IMR-90 (cell line): ENCODE data around the gene SEMA3G. TPM values are rescaled to one million over a fixed set of nuclear protein-coding genes. Genes with fewer than 3 reads are reported as not detected.

ENCODE experiments used
- ATAC-seq: fragments of 200-7000 bp; cut with Tn5 transposase; 2 replicates; pipeline ENCODE4 v1.9.1; 2020; ENCODE audit warnings: low read depth, mild to moderate bottlenecking, moderate library complexity
- BruUV-seq: library from RNA; stranded (reverse); fragments of 400-500 nt; replicated peaks from 2 replicates; lab custom pipeline; 2021; lab: Mats Ljungman, UMichigan
- CTCF ChIA-PET: fragments of 300-600 bp; formaldehyde crosslinking; extraction: SDS; loops from one replicate; lab custom pipeline; 2021; ENCODE audit warnings: antibody characterized with exemption; lab: Yijun Ruan, JAX
- POLR2A ChIA-PET: fragments of 300-600 bp; sonication (Branson Sonifier 250); formaldehyde crosslinking; loops from one replicate; lab custom pipeline; 2022; ENCODE audit warnings: antibody characterized with exemption; ENCODE audit not compliant: unreplicated experiment; lab: Charles Lee
- DNase-seq: peaks from one replicate; pipeline ENCODE4 v3.0.0; 2013
- H2AFZ ChIP-seq: replicated peaks from 2 replicates; pipeline ENCODE3; 2013; ENCODE audit warnings: low read length, mild to moderate bottlenecking; ENCODE audit not compliant: poor library complexity
- H2AK5ac ChIP-seq: 2 replicates; pipeline ENCODE4 v1.6.1; 2013; ENCODE audit warnings: low read depth, low read length, inconsistent platforms
- H2AK9ac ChIP-seq: replicated peaks from 2 replicates; pipeline ENCODE3; 2013; ENCODE audit warnings: mild to moderate bottlenecking, low read depth, low read length, moderate library complexity; ENCODE audit not compliant: poor library complexity
- H2BK120ac ChIP-seq: 2 replicates; pipeline ENCODE4 v1.6.1; 2013; ENCODE audit warnings: low read depth, low read length, inconsistent platforms
- H2BK15ac ChIP-seq: 3 replicates; pipeline ENCODE4 v1.6.1; 2013; ENCODE audit warnings: low read depth, low read length, inconsistent platforms
- H2BK20ac ChIP-seq: 2 replicates; pipeline ENCODE4 v1.6.1; 2013; ENCODE audit warnings: low read depth, mild to moderate bottlenecking, inconsistent platforms, low read length, moderate library complexity
- H2BK5ac ChIP-seq: 2 replicates; pipeline ENCODE4 v1.6.1; 2013; ENCODE audit warnings: mild to moderate bottlenecking, low read depth, low read length, inconsistent platforms; ENCODE audit not compliant: poor library complexity, severe bottlenecking
- H3K14ac ChIP-seq: replicated peaks from 2 replicates; pipeline ENCODE4 v1.6.1; 2013; ENCODE audit warnings: low read depth, low read length, inconsistent platforms
- H3K18ac ChIP-seq: 2 replicates; pipeline ENCODE4 v1.6.1; 2013; ENCODE audit warnings: low read depth, low read length, control low read depth
- H3K23ac ChIP-seq: 2 replicates; pipeline ENCODE4 v1.6.1; 2013; ENCODE audit warnings: low read depth, low read length, inconsistent platforms
- H3K27ac ChIP-seq: 2 replicates; pipeline ENCODE4 v1.5.1; 2013; ENCODE audit warnings: mild to moderate bottlenecking, control low read depth, low read length; ENCODE audit not compliant: insufficient read depth
- H3K27me3 ChIP-seq: 2 replicates; pipeline ENCODE4 v1.6.1; 2013; ENCODE audit warnings: low read length; ENCODE audit not compliant: control insufficient read depth, insufficient read depth
- H3K36me3 ChIP-seq: 2 replicates; pipeline ENCODE4 v1.6.1; 2013; ENCODE audit warnings: low read length, mixed read lengths; ENCODE audit not compliant: control insufficient read depth, insufficient read depth
- H3K4ac ChIP-seq: 2 replicates; pipeline ENCODE4 v1.6.1; 2013; ENCODE audit warnings: low read depth, low read length, inconsistent platforms
- H3K4me1 ChIP-seq: 2 replicates; pipeline ENCODE4 v1.6.1; 2013; ENCODE audit warnings: low read length, mixed read lengths; ENCODE audit not compliant: control insufficient read depth, insufficient read depth
- H3K4me2 ChIP-seq: 2 replicates; pipeline ENCODE4 v1.6.1; 2013; ENCODE audit warnings: low read depth, mild to moderate bottlenecking, control low read depth, low read length, moderate library complexity
- H3K4me3 ChIP-seq: 2 replicates; pipeline ENCODE4 v1.5.1; 2013; ENCODE audit warnings: low read depth, mild to moderate bottlenecking, control low read depth, low read length, moderate library complexity; ENCODE audit not compliant: insufficient read depth
- H3K56ac ChIP-seq: 2 replicates; pipeline ENCODE4 v1.6.1; 2013; ENCODE audit warnings: low read length, inconsistent platforms; ENCODE audit not compliant: insufficient read depth; ENCODE audit errors: extremely low read depth
- H3K79me1 ChIP-seq, 2 experiments: 2 replicates each; pipeline ENCODE4 v1.6.1; 2013; ENCODE audit warnings: low read length in 2 of 2, inconsistent platforms in 1 of 2, low read depth in 1 of 2
- H3K9ac ChIP-seq: 2 replicates; pipeline ENCODE4 v1.6.1; 2013; ENCODE audit warnings: low read depth, low read length, control low read depth
- H3K9me1 ChIP-seq: 2 replicates; pipeline ENCODE4 v1.6.1; 2013; ENCODE audit warnings: low read length, inconsistent platforms; ENCODE audit not compliant: insufficient read depth
- H3K9me3 ChIP-seq: 2 replicates; pipeline ENCODE4 v1.6.1; 2013; ENCODE audit warnings: low read length; ENCODE audit not compliant: control insufficient read depth, insufficient read depth
- H4K20me1 ChIP-seq: 2 replicates; pipeline ENCODE4 v1.6.1; 2013; ENCODE audit warnings: low read length, inconsistent platforms; ENCODE audit not compliant: insufficient read depth
- H4K5ac ChIP-seq: 2 replicates; pipeline ENCODE4 v1.6.1; 2013; ENCODE audit warnings: mild to moderate bottlenecking, low read depth, low read length, control low read depth
- H4K8ac ChIP-seq, 2 experiments: 2 replicates each; pipeline ENCODE4 v1.6.1; 2013; ENCODE audit warnings: low read depth in 2 of 2, low read length in 2 of 2, control low read depth in 1 of 2, inconsistent platforms in 1 of 2
- H4K91ac ChIP-seq: 2 replicates; pipeline ENCODE4 v1.6.1; 2013; ENCODE audit warnings: low read depth, low read length, inconsistent platforms; ENCODE audit not compliant: insufficient read depth
- BHLHE40 ChIP-seq: fragments of 150-350 bp; IDR thresholded peaks from 2 replicates; pipeline ENCODE4 v1.6.1; 2016; ENCODE audit warnings: mild to moderate bottlenecking, low read depth, low read length
- CEBPB ChIP-seq: IDR thresholded peaks from 2 replicates; pipeline ENCODE4 v1.6.1; 2012; ENCODE audit warnings: low read depth, low read length, improper control_type of control experiment
- CHD1 ChIP-seq: IDR thresholded peaks from 2 replicates; pipeline ENCODE4 v1.6.1; 2012; ENCODE audit warnings: low read depth, low read length, improper control_type of control experiment
- CTCF ChIP-seq: conservative IDR thresholded peaks from 2 replicates; pipeline ENCODE4 v1.5.1; 2012; ENCODE audit warnings: mild to moderate bottlenecking, low read depth, low read length, improper control_type of control experiment
- ELK1 ChIP-seq: fragments of 150-350 bp; IDR thresholded peaks from 2 replicates; pipeline ENCODE4 v1.6.1; 2016; ENCODE audit warnings: low read depth, mild to moderate bottlenecking, low read length, moderate library complexity, borderline replicate concordance
- FOS ChIP-seq: fragments of 150-350 bp; IDR thresholded peaks from 2 replicates; pipeline ENCODE4 v1.6.1; 2016; ENCODE audit warnings: low read depth, low read length
- MAFK ChIP-seq: IDR thresholded peaks from 2 replicates; pipeline ENCODE4 v1.6.1; 2012; ENCODE audit warnings: low read depth, low read length, improper control_type of control experiment
- MAZ ChIP-seq: IDR thresholded peaks from 2 replicates; pipeline ENCODE4 v1.6.1; 2012; ENCODE audit warnings: low read depth, mild to moderate bottlenecking, low read length, improper control_type of control experiment, moderate library complexity, borderline replicate concordance
- MXI1 ChIP-seq: IDR thresholded peaks from 2 replicates; pipeline ENCODE4 v1.6.1; 2012; ENCODE audit warnings: low read depth, mild to moderate bottlenecking, low read length, moderate library complexity, borderline replicate concordance
- NFE2L2 ChIP-seq: fragments of 150-350 bp; IDR thresholded peaks from 2 replicates; pipeline ENCODE4 v1.6.1; 2016; ENCODE audit warnings: low read depth, mild to moderate bottlenecking, low read length
- POLR2A ChIP-seq: IDR thresholded peaks from 2 replicates; pipeline ENCODE4 v1.6.1; 2012; ENCODE audit warnings: mild to moderate bottlenecking, low read depth, low read length
- RAD21 ChIP-seq: IDR thresholded peaks from 2 replicates; pipeline ENCODE4 v1.6.1; 2012; ENCODE audit warnings: low read length, improper control_type of control experiment
- RCOR1 ChIP-seq: IDR thresholded peaks from 2 replicates; pipeline ENCODE4 v1.6.1; 2012; ENCODE audit warnings: mild to moderate bottlenecking, low read length, improper control_type of control experiment; ENCODE audit not compliant: insufficient replicate concordance
- RFX5 ChIP-seq: IDR thresholded peaks from 2 replicates; pipeline ENCODE4 v1.8.0; 2012; ENCODE audit warnings: low read depth, mild to moderate bottlenecking, low read length, moderate library complexity
- SMC3 ChIP-seq: fragments of 150-350 bp; IDR thresholded peaks from 2 replicates; pipeline ENCODE4 v1.6.1; 2016; ENCODE audit warnings: low read depth, mild to moderate bottlenecking, antibody characterized with exemption, low read length, moderate library complexity
- USF2 ChIP-seq: fragments of 150-350 bp; IDR thresholded peaks from 2 replicates; pipeline ENCODE4 v1.6.1; 2017; ENCODE audit warnings: mild to moderate bottlenecking, antibody characterized with exemption, low read length, low read depth
- WGBS, 2 experiments: methylation state at CpG; one replicate each; pipeline versions ENCODE4 v1.1.5 to v1.1.7; 2013; ENCODE audit warnings: missing lambda C conversion rate in 2 of 2; ENCODE audit not compliant: insufficient read length in 1 of 2; ENCODE audit errors: extremely low coverage in 2 of 2; 5-methylcytosine and 5-hydroxymethylcytosine counted together
- dilution Hi-C: fragments of 300-500 bp; cut with HindIII; formaldehyde crosslinking; loops from one replicate; pipeline ENCODE4 v1.14.3; 2018; ENCODE audit warnings: low sequenced_read_pairs; ENCODE audit not compliant: unreplicated experiment
- in situ Hi-C: fragments of 300-500 bp; cut with MboI; formaldehyde crosslinking; loops from 3 replicates; pipeline ENCODE4 v1.14.3; 2019; ENCODE audit warnings: low sequenced_read_pairs, inconsistent platforms, mixed read lengths
- intact Hi-C: fragments of 100-400 bp; cut with micrococcal nuclease; formaldehyde crosslinking; loops from 2 replicates; pipeline ENCODE4 v1.10.0; 2022
- polyA plus RNA-seq, 3 experiments: library from polyadenylated mRNA; depleted of rRNA; stranded (reverse); fragments of >200 nt; gene quantifications; 2 replicates each; pipeline ENCODE4 v1.2.3, GENCODE V29; 2012; ENCODE audit warnings: low replicate concordance in 1 of 3
- total RNA-seq: library from RNA; depleted of rRNA; stranded (reverse); fragments of >200 nt; gene quantifications from 2 replicates; pipeline ENCODE4 v1.2.3, GENCODE V29; 2012

Gene SEMA3G
- total and polyA plus RNA-seq, 2 of the 4 experiments (the other 2 are of a cell fraction) = 0.07 TPM; not detected in 1

GRCh38 chr3:52458770-52459545 is 14.1 kb upstream of the SEMA3G start:
- Histone ChIP-seq H3K9me3 (no peaks in the 10 kb centered on the region), H3K36me3 (peaks cover 40% of the 10 kb centered on the region), H3K9me1 (peaks cover 20% of the 10 kb centered on the region), H3K27me3 (no peaks in the 10 kb centered on the region), H3K9ac (no peak overlapping the region), H3K4me2 (no peak overlapping the region), H2BK5ac (no peak overlapping the region), H4K91ac (no peak overlapping the region), H2BK120ac (no peak overlapping the region), H2AFZ (no peak overlapping the region), H3K4ac (no peak overlapping the region), H2BK15ac (no peak overlapping the region), H2AK9ac (no peak overlapping the region), H3K56ac (no peak overlapping the region), H3K79me1 (peaks cover 37 to 65% of the 10 kb centered on the region in 2 experiments), H4K5ac (no peak overlapping the region), H3K18ac (no peak overlapping the region), H2BK20ac (no peak overlapping the region), H4K8ac (no peak overlapping the region), H3K4me3 (no peak overlapping the region), H3K14ac (no peak overlapping the region), H2AK5ac (no peak overlapping the region), H3K27ac (no peak overlapping the region), H4K20me1 (peaks cover 27% of the 10 kb centered on the region), H3K23ac (no peak overlapping the region), H3K4me1 (peaks cover 15% of the 10 kb centered on the region)
- in situ Hi-C loops = no loop called here
- no peak for ATAC-seq
- POLR2A ChIA-PET = no interaction called here
- dilution Hi-C loops = no loop called here
- TF ChIP-seq USF2 (no peak), MXI1 (no peak), CTCF (no peak), RFX5 (no peak), NFE2L2 (no peak), CEBPB (no peak), MAFK (no peak), POLR2A (no peak), RCOR1 (no peak), SMC3 (no peak), MAZ (no peak), ELK1 (no peak), BHLHE40 (no peak), FOS (no peak), RAD21 (no peak), CHD1 (no peak)
- no peak for DNase-seq
- no TSS peak for BruUV-seq
- CTCF ChIA-PET = no interaction called here
- 88% methylated on average over 6 of the region's 14 CpGs; no CpG with 5 or more reads in 1 of the 2 experiments for WGBS, 2 experiments
- intact Hi-C loops = no loop called here
